ENCODE data around the gene PCTP.

GRCh38 chr17:55774846-55775271, 24.0 kb downstream of the PCTP start:
- no peak for TF ChIP-seq CTCF (IDR thresholded peaks at IDR 0.05)
- no peak for TF ChIP-seq POLR2A (IDR thresholded peaks at IDR 0.05)

All from lower leg skin (tissue), 3 donors.